ENCODE results near the gene LMO7.

The LMO7 gene

GRCh38 chr13:75635828-75636435 is at the start of gene LMO7:
Gene LMO7 (plus strand): TSS chr13:75636330. CDS start chr13:75636658, 328 bp downstream.
- DNase-seq (peak; percentile 15), ATAC-seq (replicated peaks) (peak; percentile 67 to 72)
- Mint-ChIP-seq H3K4me1 (peaks cover 2 to 8% of the 10 kb centered on the region in 2 donors), H3K36me3 (peaks cover 0 to 6% of the 10 kb centered on the region in 2 donors), H3K27ac (peak within 1 kb of the TSS; percentile 47), H3K27me3 (peaks cover 7 to 10% of the 10 kb centered on the region in 2 donors), H3K4me3 (peak within 1 kb of the TSS; percentile 81 to 85), H3K9me3 (no peaks in the 10 kb centered on the region)

- H3K4me3 Mint-ChIP-seq: no peak overlapping the region
- no peaks in the 10 kb centered on the region for H3K27me3 Mint-ChIP-seq
- peaks cover 2 to 13% of the 10 kb centered on the region in 2 donors for H3K4me1 Mint-ChIP-seq
- peaks cover 36 to 43% of the 10 kb centered on the region in 2 donors for H3K36me3 Mint-ChIP-seq
- DNase-seq (no peak), ATAC-seq (replicated peaks) (no peak)
- H3K27ac Mint-ChIP-seq: no peak overlapping the region
- H3K9me3 Mint-ChIP-seq: peaks cover 10 to 14% of the 10 kb centered on the region in 2 donors
Observed at GRCh38 chr13:75587679-75588078, 48.5 kb upstream of the LMO7 start.

GRCh38 chr13:75596657-75597182 is 39.4 kb upstream of the LMO7 start:
- peaks cover 13 to 32% of the 10 kb centered on the region in 2 donors for H3K36me3 Mint-ChIP-seq
- H3K4me1 Mint-ChIP-seq: no peaks in the 10 kb centered on the region
- no peak overlapping the region for H3K4me3 Mint-ChIP-seq
- H3K27me3 Mint-ChIP-seq: no peaks in the 10 kb centered on the region
- H3K9me3 Mint-ChIP-seq: no peaks in the 10 kb centered on the region
- DNase-seq (no peak), ATAC-seq (replicated peaks) (no peak)
- H3K27ac Mint-ChIP-seq: no peak overlapping the region

DNA sequence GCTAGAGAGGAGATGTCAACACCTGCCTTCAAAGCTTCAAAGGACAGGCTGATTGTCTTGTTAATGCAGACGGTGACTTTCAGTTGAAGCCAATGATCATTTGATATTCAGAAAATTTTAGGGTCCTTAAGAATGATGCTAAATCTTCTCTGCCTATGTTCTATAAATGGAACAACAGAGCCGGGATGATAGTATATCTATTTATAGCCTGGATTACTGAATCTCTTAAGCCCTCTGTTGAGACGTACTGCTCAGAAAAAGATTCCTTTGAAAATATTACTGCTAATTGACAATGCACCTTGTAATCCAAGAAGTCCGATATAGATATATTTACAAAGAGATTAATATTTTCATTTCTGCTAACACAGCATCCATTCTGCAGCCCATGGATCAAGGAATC is 35.8 kb upstream of the LMO7 start:
- H3K36me3 Mint-ChIP-seq: peaks cover 13 to 32% of the 10 kb centered on the region in 2 donors
- DNase-seq (no peak), ATAC-seq (replicated peaks) (no peak)
- no peak overlapping the region for H3K4me3 Mint-ChIP-seq
- no peaks in the 10 kb centered on the region for H3K27me3 Mint-ChIP-seq
- H3K9me3 Mint-ChIP-seq: no peaks in the 10 kb centered on the region
- H3K4me1 Mint-ChIP-seq: no peaks in the 10 kb centered on the region
- no peak overlapping the region for H3K27ac Mint-ChIP-seq

- Mint-ChIP-seq H3K4me1 (no peaks in the 10 kb centered on the region), H3K9me3 (no peaks in the 10 kb centered on the region), H3K27me3 (no peaks in the 10 kb centered on the region), H3K27ac (no peak overlapping the region), H3K4me3 (no peak overlapping the region), H3K36me3 (peaks cover 15 to 31% of the 10 kb centered on the region in 2 donors)
- ATAC-seq (replicated peaks): no peak
- no peak for DNase-seq
Observed at GRCh38 chr13:75603038-75603437, 33.1 kb upstream of the LMO7 start.

DNA sequence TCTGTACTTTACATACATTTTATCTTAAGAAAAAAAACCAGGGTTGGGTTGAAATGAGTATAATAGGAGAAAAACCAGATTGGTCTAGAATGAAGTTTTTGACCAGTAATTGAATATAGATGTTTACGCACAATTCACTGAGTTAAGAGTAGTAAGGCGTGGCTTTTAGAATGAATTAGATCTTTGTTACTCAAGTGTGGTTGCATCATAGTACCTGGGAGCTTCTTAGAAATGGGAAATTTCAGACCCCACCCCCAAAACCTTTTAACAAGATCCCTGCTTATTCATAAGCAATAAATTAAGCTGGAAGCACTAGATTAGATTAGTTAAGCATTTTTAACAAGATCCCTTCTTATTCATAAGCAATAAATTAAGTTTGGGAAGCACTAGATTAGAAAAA is 28.7 kb upstream of the LMO7 start:
- no peaks in the 10 kb centered on the region for H3K27me3 Mint-ChIP-seq
- H3K9me3 Mint-ChIP-seq: no peaks in the 10 kb centered on the region
- no peak overlapping the region for H3K27ac Mint-ChIP-seq
- no peak for ATAC-seq (replicated peaks)
- no peak overlapping the region for H3K4me3 Mint-ChIP-seq
- DNase-seq: no peak
- H3K4me1 Mint-ChIP-seq: no peaks in the 10 kb centered on the region
- peaks cover 13 to 23% of the 10 kb centered on the region in 2 donors for H3K36me3 Mint-ChIP-seq

DNA sequence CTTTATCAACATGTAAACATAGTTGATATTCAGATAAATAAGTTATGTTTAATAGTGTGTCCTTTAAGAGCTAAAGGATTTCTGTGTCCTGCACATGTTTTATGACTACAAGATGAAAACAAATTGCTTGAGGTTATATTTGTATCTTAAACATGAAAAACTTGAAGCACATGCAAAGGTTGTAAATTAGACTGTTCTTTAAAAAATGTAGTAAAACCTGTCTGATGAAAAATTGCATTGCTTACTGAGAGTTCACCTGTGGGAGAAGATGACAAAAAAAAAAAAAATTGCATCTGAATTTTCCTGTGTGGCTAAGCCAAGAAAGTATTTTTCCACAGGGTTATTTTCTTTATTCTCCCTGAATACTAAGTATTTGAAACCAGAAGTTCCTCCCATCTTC is 25.7 kb upstream of the LMO7 start:
- H3K4me1 Mint-ChIP-seq: no peaks in the 10 kb centered on the region
- DNase-seq: no peak
- ATAC-seq (replicated peaks): no peak

GRCh38 chr13:75612354-75612753 is 23.8 kb upstream of the LMO7 start:
- H3K4me1 Mint-ChIP-seq: no peaks in the 10 kb centered on the region
- H3K36me3 Mint-ChIP-seq: peaks cover 15 to 30% of the 10 kb centered on the region in 2 donors
- H3K9me3 Mint-ChIP-seq: no peaks in the 10 kb centered on the region
- DNase-seq (no peak), ATAC-seq (replicated peaks) (no peak)
- no peak overlapping the region for H3K4me3 Mint-ChIP-seq
- H3K27ac Mint-ChIP-seq: no peak overlapping the region
- H3K27me3 Mint-ChIP-seq: no peaks in the 10 kb centered on the region

More for the DNA sequence above, 25.7 kb upstream of the LMO7 start:
- Mint-ChIP-seq H3K27me3 (no peaks in the 10 kb centered on the region), H3K4me3 (no peak overlapping the region), H3K36me3 (peaks cover 18 to 33% of the 10 kb centered on the region in 2 donors), H3K9me3 (no peaks in the 10 kb centered on the region), H3K27ac (no peak overlapping the region)

GRCh38 chr13:75617230-75617629 is 18.9 kb upstream of the LMO7 start:
- no peaks in the 10 kb centered on the region for H3K27me3 Mint-ChIP-seq
- ATAC-seq (replicated peaks): no peak
- H3K27ac Mint-ChIP-seq: no peak overlapping the region
- H3K4me1 Mint-ChIP-seq: no peaks in the 10 kb centered on the region
- no peak for DNase-seq
- no peaks in the 10 kb centered on the region for H3K9me3 Mint-ChIP-seq
- H3K4me3 Mint-ChIP-seq: no peak overlapping the region
- H3K36me3 Mint-ChIP-seq: peaks cover 18 to 35% of the 10 kb centered on the region in 2 donors

GRCh38 chr13:75618308-75618707 is 17.8 kb upstream of the LMO7 start:
- H3K27ac Mint-ChIP-seq: no peak overlapping the region
- ATAC-seq (replicated peaks) (no peak), DNase-seq (no peak)
- H3K27me3 Mint-ChIP-seq: no peaks in the 10 kb centered on the region
- no peak overlapping the region for H3K4me3 Mint-ChIP-seq
- no peaks in the 10 kb centered on the region for H3K9me3 Mint-ChIP-seq
- peaks cover 15 to 27% of the 10 kb centered on the region in 2 donors for H3K36me3 Mint-ChIP-seq
- no peaks in the 10 kb centered on the region for H3K4me1 Mint-ChIP-seq

GRCh38 chr13:75620020-75620419 is 16.1 kb upstream of the LMO7 start:
- H3K27ac Mint-ChIP-seq: no peak overlapping the region
- no peaks in the 10 kb centered on the region for H3K4me1 Mint-ChIP-seq
- no peaks in the 10 kb centered on the region for H3K9me3 Mint-ChIP-seq
- H3K4me3 Mint-ChIP-seq: no peak overlapping the region
- peaks cover 13 to 36% of the 10 kb centered on the region in 2 donors for H3K36me3 Mint-ChIP-seq
- ATAC-seq (replicated peaks): no peak
- H3K27me3 Mint-ChIP-seq: no peaks in the 10 kb centered on the region
- no peak for DNase-seq

DNA sequence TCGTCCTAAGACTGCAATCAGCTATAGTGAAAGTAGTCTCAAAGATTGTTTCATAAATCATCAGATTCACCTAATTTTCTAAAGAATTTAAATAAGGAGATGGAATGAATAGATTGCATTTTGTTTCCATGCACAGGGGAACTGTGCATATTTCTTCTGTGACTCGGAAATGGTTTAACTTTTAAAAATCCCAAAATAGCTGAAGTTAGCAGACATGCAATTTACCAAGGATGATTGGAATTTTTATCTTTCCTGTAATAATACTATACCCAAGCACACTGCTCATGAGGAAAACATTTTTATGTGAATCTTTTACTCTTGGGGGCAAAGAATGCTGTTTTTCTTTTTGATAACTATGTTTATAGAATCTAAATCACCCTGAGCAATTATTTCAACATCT is 15.0 kb upstream of the LMO7 start:
- Mint-ChIP-seq H3K9me3 (peaks cover 2% of the 10 kb centered on the region in 2 donors), H3K4me3 (no peak overlapping the region), H3K4me1 (no peaks in the 10 kb centered on the region), H3K27me3 (no peaks in the 10 kb centered on the region), H3K36me3 (peaks cover 23 to 47% of the 10 kb centered on the region in 2 donors), H3K27ac (no peak overlapping the region)
- ATAC-seq (replicated peaks): no peak
- DNase-seq: no peak

DNA sequence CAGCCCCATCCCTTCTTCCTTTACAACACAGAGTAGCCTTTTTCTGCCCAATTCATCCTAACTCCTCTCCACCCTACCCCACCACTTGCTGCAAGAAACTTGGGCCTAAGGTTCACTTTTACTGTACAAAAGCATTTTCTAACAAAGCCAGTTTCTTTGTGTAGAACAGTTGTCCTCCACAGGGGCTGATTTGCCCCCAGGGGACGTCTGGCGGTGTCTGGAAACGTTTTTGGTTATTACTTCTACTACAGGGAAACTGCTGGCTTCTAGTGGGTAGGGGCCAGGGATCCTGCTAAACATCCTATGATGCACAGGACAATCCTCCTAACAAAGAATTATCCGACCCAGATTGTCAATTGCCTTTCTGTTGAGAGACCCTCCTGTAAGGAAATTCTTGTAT is 7.3 kb upstream of the LMO7 start:
- Mint-ChIP-seq H3K9me3 (peaks cover 2 to 3% of the 10 kb centered on the region in 2 donors), H3K36me3 (peaks cover 17 to 34% of the 10 kb centered on the region in 2 donors), H3K27ac (no peak overlapping the region), H3K27me3 (no peaks in the 10 kb centered on the region), H3K4me3 (no peak overlapping the region), H3K4me1 (no peaks in the 10 kb centered on the region)
- DNase-seq (no peak), ATAC-seq (replicated peaks) (no peak)

DNA sequence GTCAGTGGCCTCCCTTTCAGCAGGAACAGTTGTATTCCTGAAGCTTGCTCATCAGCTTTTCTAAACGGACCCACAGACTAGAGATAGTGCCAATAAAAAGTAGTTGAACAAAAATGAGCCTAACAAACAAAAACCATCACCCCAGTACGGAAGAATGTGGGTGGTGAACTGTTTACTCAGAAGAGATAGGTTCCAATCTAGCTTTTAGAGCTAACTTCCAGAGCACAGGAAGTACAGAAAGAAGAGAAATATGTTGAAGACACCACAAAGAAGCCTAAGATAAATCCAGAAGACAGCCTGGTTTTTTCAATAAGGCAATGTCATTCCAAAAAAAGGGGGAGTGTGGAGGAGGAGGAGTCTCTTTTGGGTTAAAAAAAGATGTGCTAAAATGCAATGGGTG is 2.8 kb upstream of the LMO7 start:
- Mint-ChIP-seq H3K36me3 (peaks cover 0 to 7% of the 10 kb centered on the region in 2 donors), H3K27ac (no peak overlapping the region), H3K9me3 (no peaks in the 10 kb centered on the region), H3K27me3 (peaks cover 7 to 10% of the 10 kb centered on the region in 2 donors), H3K4me3 (no peak overlapping the region), H3K4me1 (peaks cover 2 to 8% of the 10 kb centered on the region in 2 donors)
- ATAC-seq (replicated peaks): no peak
- DNase-seq: no peak

DNA sequence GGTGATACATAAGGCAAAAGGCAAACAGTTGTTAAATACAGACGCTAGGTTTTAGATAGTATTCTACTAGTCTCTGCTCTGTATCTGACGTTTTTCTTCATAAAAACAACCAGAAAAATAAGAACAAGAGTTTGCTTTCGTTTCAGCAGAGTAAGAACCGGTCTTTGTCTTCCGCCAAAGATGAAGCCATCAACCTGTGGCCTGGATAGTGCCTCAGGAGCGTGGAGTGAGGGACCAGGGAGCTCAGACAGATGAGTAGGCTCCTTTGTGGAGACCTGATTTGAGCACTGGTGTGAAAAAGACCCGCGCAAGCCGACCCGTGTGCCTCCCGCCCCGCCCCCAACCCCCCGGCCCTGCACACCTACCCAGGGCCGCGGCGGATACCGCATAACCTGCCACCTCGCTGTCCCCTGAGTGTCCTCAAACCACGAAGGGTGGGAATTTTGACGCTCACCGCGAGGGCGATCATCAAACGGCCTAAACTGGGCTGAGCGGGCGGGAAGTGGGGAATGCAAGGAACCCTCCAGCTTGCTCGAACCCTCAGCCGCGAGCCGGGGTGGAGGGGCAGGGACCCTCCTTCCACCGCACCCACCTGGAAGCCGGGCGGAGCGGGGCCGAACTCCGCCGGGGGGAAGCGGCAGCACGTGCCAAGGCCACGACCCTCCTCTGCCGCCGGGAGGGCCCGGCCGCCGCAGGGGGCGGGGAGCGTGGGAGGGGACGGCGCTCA is 866 bp upstream of the LMO7 start:
- Mint-ChIP-seq H3K36me3 (peaks cover 0 to 4% of the 10 kb centered on the region in 2 donors), H3K27ac (no peak overlapping the region), H3K4me3 (peak overlapping the region; percentile 64 to 69), H3K4me1 (peaks cover 2 to 8% of the 10 kb centered on the region in 2 donors), H3K27me3 (peaks cover 7 to 10% of the 10 kb centered on the region in 2 donors), H3K9me3 (no peaks in the 10 kb centered on the region)
- DNase-seq (no peak), ATAC-seq (replicated peaks) (no peak)
